Uterus (tissue), 2 donors: ENCODE data around the gene SSH2.
"Not testable (repeated sequence)": the region's sequence is repeated elsewhere in the genome, so short reads cannot be mapped to it uniquely, and the experiment has no call there.

ENCODE experiments used
- CTCF ChIP-seq, 4 experiments: fragments of 200-600 bp in 2 of 4; fragments of 450-650 bp in 2 of 4; sonication (generic) in 2 of 4; IDR thresholded peaks; one replicate each; pipeline ENCODE4 v1.5.1; 2016 to 2019; ENCODE audit warnings: antibody characterized with exemption in 4 of 4, mild to moderate bottlenecking in 2 of 4, moderate library complexity in 1 of 4
- POLR2A ChIP-seq, 2 donors: fragments of 450-650 bp; IDR thresholded peaks; one replicate each; pipeline ENCODE4 v1.6.1; 2016; ENCODE audit warnings: antibody characterized with exemption in 2 of 2, mild to moderate bottlenecking in 1 of 2, moderate library complexity in 1 of 2

- TF ChIP-seq POLR2A, CTCF (IDR thresholded peaks at IDR 0.05): not testable (repeated sequence)
Observed at GRCh38 chr17:29874358-29874757, 55.7 kb downstream of the SSH2 start.
